ENCODE measurements around the gene INHBB. TPM values are rescaled to one million over a fixed set of nuclear protein-coding genes. Genes with fewer than 3 reads are reported as not detected.

The INHBB gene
- total RNA-seq, 4 donors from 2014 or later, result 21.4 to 69.1 (median 62.1) TPM

GRCh38 chr2:120317180-120317533, 28.8 kb upstream of the INHBB start:
- no peak for TF ChIP-seq CTCF (IDR thresholded peaks at IDR 0.05; ENCODE audit: low read depth)

- TF ChIP-seq CTCF (IDR thresholded peaks at IDR 0.05; ENCODE audit: low read depth), result no peak
Observed at GRCh38 chr2:120317916-120318315, 28.0 kb upstream of the INHBB start.

- no peak for TF ChIP-seq CTCF (IDR thresholded peaks at IDR 0.05; ENCODE audit: low read depth)
Observed at GRCh38 chr2:120318626-120319025, 27.3 kb upstream of the INHBB start.

- no peak for TF ChIP-seq CTCF (IDR thresholded peaks at IDR 0.05; ENCODE audit: low read depth)
Observed at GRCh38 chr2:120319123-120319522, 26.8 kb upstream of the INHBB start.

GRCh38 chr2:120319686-120320317, 26.1 kb upstream of the INHBB start:
- no peak for TF ChIP-seq CTCF (IDR thresholded peaks at IDR 0.05; ENCODE audit: low read depth)

- TF ChIP-seq CTCF (IDR thresholded peaks at IDR 0.05; ENCODE audit: low read depth), result no peak
Observed at GRCh38 chr2:120320318-120320851, 25.6 kb upstream of the INHBB start.

- TF ChIP-seq CTCF (IDR thresholded peaks at IDR 0.05; ENCODE audit: low read depth), result no peak
Observed at GRCh38 chr2:120321721-120322284, 24.1 kb upstream of the INHBB start.

Measured in subcutaneous adipose tissue (tissue), 4 donors.